GM18508 (cell line): ENCODE measurements around the gene MRPS26.
"Not testable (repeated sequence)": the region's sequence is repeated elsewhere in the genome, so short reads cannot be mapped to it uniquely, and the experiment has no call there.

Experiments used
- ATAC-seq: cut with Tn5 transposase; IDR thresholded peaks from one replicate; pipeline ENCODE4 v1.9.1; 2021; ENCODE audit warnings: moderate number of reproducible peaks; ENCODE audit not compliant: insufficient read depth, unreplicated experiment

The MRPS26 gene

GRCh38 chr20:3071610-3072529 lies 26.0 kb downstream of the MRPS26 start, which contains the start of gene OXT:
Gene OXT, plus strand, starts transcription at chr20:3071620. Its CDS starts 36 bp downstream, at chr20:3071656.
- no peak for ATAC-seq

GRCh38 chr20:3072530-3073250 lies 26.8 kb downstream of the MRPS26 start:
- no peak for ATAC-seq

GRCh38 chr20:3073251-3073643 lies 27.4 kb downstream of the MRPS26 start:
- not testable (repeated sequence) for ATAC-seq

- ATAC-seq, result no peak
Measured at GRCh38 chr20:3074812-3075211, 29.0 kb downstream of the MRPS26 start.

GRCh38 chr20:3075315-3075714 lies 29.5 kb downstream of the MRPS26 start:
- ATAC-seq, result not testable (repeated sequence)

GRCh38 chr20:3077618-3078134 lies 31.8 kb downstream of the MRPS26 start:
- ATAC-seq, result no peak

GRCh38 chr20:3080939-3081388 lies 35.1 kb downstream of the MRPS26 start:
- ATAC-seq, result no peak

- ATAC-seq, result no peak
Measured at GRCh38 chr20:3081641-3082040, 35.8 kb downstream of the MRPS26 start.

- no peak for ATAC-seq
Measured at GRCh38 chr20:3082306-3082951, 36.6 kb downstream of the MRPS26 start.

- no peak for ATAC-seq
Measured at GRCh38 chr20:3082955-3083952, 37.4 kb downstream of the MRPS26 start.

- no peak for ATAC-seq
Measured at GRCh38 chr20:3084283-3084985, 38.6 kb downstream of the MRPS26 start, which contains the start of gene AVP. Gene AVP, minus strand, starts transcription at chr20:3084724. Its CDS starts 50 bp downstream, at chr20:3084674.

GRCh38 chr20:3084986-3085360 lies 39.1 kb downstream of the MRPS26 start:
- no peak for ATAC-seq

- ATAC-seq, result no peak
Measured at GRCh38 chr20:3085571-3086072, 39.8 kb downstream of the MRPS26 start.

GRCh38 chr20:3088031-3088430 lies 42.2 kb downstream of the MRPS26 start:
- ATAC-seq, result no peak

GRCh38 chr20:3090565-3090964 lies 44.7 kb downstream of the MRPS26 start:
- no peak for ATAC-seq

GRCh38 chr20:3092611-3093379 lies 46.9 kb downstream of the MRPS26 start:
- no peak for ATAC-seq

- no peak for ATAC-seq
Measured at GRCh38 chr20:3093861-3094361, 48.1 kb downstream of the MRPS26 start.
